K562 (cell line): ENCODE results near the gene SH3BP5. TPM values are rescaled to one million over a fixed set of nuclear protein-coding genes. Genes with fewer than 3 reads are reported as not detected.

ENCODE experiments used
- ATF7 ChIP-seq: fragments of 450-650 bp; IDR thresholded peaks from 2 replicates; pipeline ENCODE4 v1.7.1; 2014; ENCODE audit warnings: mild to moderate bottlenecking, moderate library complexity
- CEBPG ChIP-seq, 3 experiments: fragments of 200-800 bp in 1 of 3; sonication (Bioruptor generic) in 1 of 3; sonication (generic) in 1 of 3; formaldehyde crosslinking in 1 of 3; IDR thresholded peaks in 2 of 3; conservative IDR thresholded peaks in 1 of 3; 2 replicates each; pipeline versions ENCODE4 v1.6.1 to v1.8.0; 2016 to 2022; ENCODE audit warnings: missing compliant biosample characterization in 2 of 3, missing genetic modification characterization in 2 of 3, mild to moderate bottlenecking in 1 of 3, missing genetic modification reagents in 1 of 3
- CREBBP ChIP-seq: IDR thresholded peaks from one replicate; pipeline ENCODE4 v1.6.1; 2012; ENCODE audit warnings: low read depth, mild to moderate bottlenecking, control low read depth, inconsistent platforms, low read length
- DNMT1 ChIP-seq: fragments of 450-650 bp; IDR thresholded peaks from 2 replicates; pipeline ENCODE4 v1.6.1; 2016; ENCODE audit warnings: antibody characterized with exemption, mild to moderate bottlenecking
- ELF4 ChIP-seq: fragments of 450-650 bp; formaldehyde crosslinking; IDR thresholded peaks from 2 replicates; pipeline ENCODE4 v1.4.0; 2022; ENCODE audit warnings: missing genetic modification characterization
- EZH2 ChIP-seq: IDR thresholded peaks from 2 replicates; pipeline ENCODE4 v1.6.1; 2012; ENCODE audit warnings: low read depth, mild to moderate bottlenecking, inconsistent platforms, low read length, borderline replicate concordance
- MEIS2 ChIP-seq: fragments of 450-650 bp; IDR thresholded peaks from 2 replicates; pipeline ENCODE4 v1.6.1; 2014; ENCODE audit warnings: mild to moderate bottlenecking; ENCODE audit not compliant: partially characterized antibody
- NELFE ChIP-seq: IDR thresholded peaks from 2 replicates; pipeline ENCODE4 v1.6.1; 2011; ENCODE audit warnings: mild to moderate bottlenecking; ENCODE audit not compliant: insufficient read depth, insufficient read length
- NFATC3 ChIP-seq: fragments of 450-650 bp; IDR thresholded peaks from 2 replicates; pipeline ENCODE4 v1.6.1; 2017; ENCODE audit warnings: mild to moderate bottlenecking
- NFXL1 ChIP-seq: fragments of 450-650 bp; formaldehyde crosslinking; IDR thresholded peaks from 2 replicates; pipeline ENCODE4 v1.4.0; 2021; ENCODE audit warnings: mild to moderate bottlenecking
- PCBP1 ChIP-seq: fragments of 200-400 bp; formaldehyde crosslinking; IDR thresholded peaks from 2 replicates; pipeline ENCODE4 v1.6.1; 2018; ENCODE audit warnings: mild to moderate bottlenecking, low read depth, low read length; ENCODE audit not compliant: poor library complexity, severe bottlenecking
- POLR2B ChIP-seq: fragments of 450-650 bp; IDR thresholded peaks from 2 replicates; pipeline ENCODE4 v1.6.1; 2018; ENCODE audit warnings: low read depth; ENCODE audit not compliant: partially characterized antibody
- SIRT6 ChIP-seq: IDR thresholded peaks from one replicate; pipeline ENCODE4 v1.6.1; 2012; ENCODE audit warnings: low read depth, mild to moderate bottlenecking, control low read depth, inconsistent platforms, low read length, moderate library complexity
- SMARCA4 ChIP-seq: fragments of 450-650 bp; IDR thresholded peaks from 2 replicates; pipeline ENCODE4 v1.6.1; 2016
- ZFPM2 ChIP-seq: fragments of 250-450 bp; sonication (Bioruptor Pico); IDR thresholded peaks from 2 replicates; pipeline ENCODE4 v1.5.1; 2022; ENCODE audit warnings: mild to moderate bottlenecking
- ZNF311 ChIP-seq: fragments of 250-450 bp; sonication (Bioruptor Pico); IDR thresholded peaks from 2 replicates; pipeline ENCODE4 v1.4.0; 2020; ENCODE audit warnings: mild to moderate bottlenecking, moderate library complexity
- ZSCAN29 ChIP-seq: fragments of 450-650 bp; IDR thresholded peaks from 2 replicates; pipeline ENCODE4 v1.6.1; 2017
- ZSCAN32 ChIP-seq: fragments of 450-650 bp; formaldehyde crosslinking; IDR thresholded peaks from 2 replicates; pipeline ENCODE4 v1.4.0; 2020; ENCODE audit warnings: mild to moderate bottlenecking, moderate library complexity
- polyA plus RNA-seq, 8 experiments: library from polyadenylated mRNA; depleted of rRNA in 4 of 8; stranded (reverse) in 5 of 8; unstranded in 3 of 8; fragments of >200 nt; fragmentation: Nextera tagmentation in 2 of 8; fragmentation: Illumina TruSeq in 1 of 8; extraction: Ambion mirVana in 2 of 8; extraction: Trizol in 1 of 8; gene quantifications; 2 replicates each; pipeline versions ENCODE4 v1.2.1 to v1.2.3, GENCODE V29; 2011 to 2014; ENCODE audit warnings: inconsistent platforms in 1 of 8, missing spikeins in 1 of 8
- total RNA-seq, 7 experiments: library from RNA; depleted of rRNA in 6 of 7; stranded (reverse); fragments of >200 nt in 6 of 7; fragmentation: Illumina TruSeq in 2 of 7; extraction: Trizol in 2 of 7; gene quantifications; 2 replicates each; pipeline versions ENCODE4 v1.2.1 to v1.2.3, GENCODE V29; 2011 to 2021; ENCODE audit warnings: low replicate concordance in 1 of 7
- TF ChIP-seq, protein P1 (sequence below): fragments of 450-650 bp; IDR thresholded peaks from 2 replicates; pipeline ENCODE4 v1.6.1; 2016
- TF ChIP-seq, protein P2 (sequence below): fragments of 450-650 bp; IDR thresholded peaks from 2 replicates; pipeline ENCODE4 v1.6.1; 2017; ENCODE audit warnings: antibody characterized with exemption
- TF ChIP-seq, protein P3 (sequence below): fragments of 250-450 bp; sonication (Bioruptor Pico); IDR thresholded peaks from 2 replicates; pipeline ENCODE4 v1.8.0; 2022; ENCODE audit warnings: inconsistent platforms
- TF ChIP-seq, protein P4 (sequence below): sonication (generic); formaldehyde crosslinking; IDR thresholded peaks from 2 replicates; pipeline ENCODE4 v1.8.0; 2022; ENCODE audit warnings: missing genetic modification reagents, mild to moderate bottlenecking, borderline replicate concordance

Gene SH3BP5
- total and polyA plus RNA-seq, 9 of the 15 experiments (the other 6 are each of a cell fraction or from before 2014, with no cell fraction given) = 2.9 to 29.0 (median 14.9) TPM

DNA sequence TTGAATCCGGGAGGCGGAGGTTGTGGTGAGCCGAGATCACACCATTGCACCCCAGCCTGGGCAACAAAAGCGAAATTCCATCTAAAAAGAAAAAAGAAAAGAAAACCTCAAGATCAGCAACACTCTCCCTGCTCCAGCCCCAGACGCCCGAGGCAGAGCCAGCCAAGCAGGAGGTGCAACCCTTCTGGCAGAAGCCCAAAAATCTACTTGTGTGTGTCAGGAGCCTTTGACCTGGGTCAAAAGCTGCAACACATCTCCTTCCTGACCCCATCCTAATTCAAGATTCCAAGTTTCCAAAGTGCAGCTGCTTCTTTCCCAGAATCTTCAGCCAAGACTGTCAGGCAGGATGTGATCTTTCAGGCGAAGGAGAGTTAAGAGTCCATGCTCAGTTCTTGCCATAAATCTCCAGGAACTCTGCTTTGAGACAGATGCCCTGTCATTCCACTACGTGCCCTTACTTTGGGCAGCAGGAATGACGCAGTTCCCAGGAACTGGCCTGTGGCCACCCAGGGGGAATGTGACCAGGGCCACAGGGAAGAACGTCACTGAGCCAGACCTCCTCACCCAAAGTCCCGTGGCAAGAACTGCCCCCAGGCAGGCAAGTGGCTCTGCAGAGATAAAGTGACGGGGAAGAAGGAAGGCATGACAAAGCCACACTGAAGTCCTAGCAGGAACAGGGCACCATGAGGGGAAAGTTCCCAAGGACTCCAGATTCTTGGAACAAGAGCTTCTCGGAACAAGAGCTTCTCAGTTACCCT, 39.4 kb downstream of the SH3BP5 start (continued):
- 0 out of 2 replicates have a peak, but pooled peaks have one; percentile 30 for TF ChIP-seq ELF4 (CRISPR knock-in tag)
- no peak for TF ChIP-seq POLR2B
- TF ChIP-seq, protein P1, sequence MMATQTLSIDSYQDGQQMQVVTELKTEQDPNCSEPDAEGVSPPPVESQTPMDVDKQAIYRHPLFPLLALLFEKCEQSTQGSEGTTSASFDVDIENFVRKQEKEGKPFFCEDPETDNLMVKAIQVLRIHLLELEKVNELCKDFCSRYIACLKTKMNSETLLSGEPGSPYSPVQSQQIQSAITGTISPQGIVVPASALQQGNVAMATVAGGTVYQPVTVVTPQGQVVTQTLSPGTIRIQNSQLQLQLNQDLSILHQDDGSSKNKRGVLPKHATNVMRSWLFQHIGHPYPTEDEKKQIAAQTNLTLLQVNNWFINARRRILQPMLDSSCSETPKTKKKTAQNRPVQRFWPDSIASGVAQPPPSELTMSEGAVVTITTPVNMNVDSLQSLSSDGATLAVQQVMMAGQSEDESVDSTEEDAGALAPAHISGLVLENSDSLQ = peak; percentile 53; the same call in 1 of the 2 replicates
- no peak for TF ChIP-seq EZH2
- no peak for TF ChIP-seq ATF7
- TF ChIP-seq ZSCAN32 = no peak
- TF ChIP-seq, protein P2, sequence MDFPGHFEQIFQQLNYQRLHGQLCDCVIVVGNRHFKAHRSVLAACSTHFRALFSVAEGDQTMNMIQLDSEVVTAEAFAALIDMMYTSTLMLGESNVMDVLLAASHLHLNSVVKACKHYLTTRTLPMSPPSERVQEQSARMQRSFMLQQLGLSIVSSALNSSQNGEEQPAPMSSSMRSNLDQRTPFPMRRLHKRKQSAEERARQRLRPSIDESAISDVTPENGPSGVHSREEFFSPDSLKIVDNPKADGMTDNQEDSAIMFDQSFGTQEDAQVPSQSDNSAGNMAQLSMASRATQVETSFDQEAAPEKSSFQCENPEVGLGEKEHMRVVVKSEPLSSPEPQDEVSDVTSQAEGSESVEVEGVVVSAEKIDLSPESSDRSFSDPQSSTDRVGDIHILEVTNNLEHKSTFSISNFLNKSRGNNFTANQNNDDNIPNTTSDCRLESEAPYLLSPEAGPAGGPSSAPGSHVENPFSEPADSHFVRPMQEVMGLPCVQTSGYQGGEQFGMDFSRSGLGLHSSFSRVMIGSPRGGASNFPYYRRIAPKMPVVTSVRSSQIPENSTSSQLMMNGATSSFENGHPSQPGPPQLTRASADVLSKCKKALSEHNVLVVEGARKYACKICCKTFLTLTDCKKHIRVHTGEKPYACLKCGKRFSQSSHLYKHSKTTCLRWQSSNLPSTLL = no peak
- TF ChIP-seq CEBPG (CRISPR knock-in tag; IDR thresholded peaks at IDR 0.05) = no peak
- TF ChIP-seq CEBPG (tag; conservative IDR thresholded peaks at IDR 0.05 in 1 of 2, IDR thresholded peaks at IDR 0.05 in 1 of 2) = no peak
- TF ChIP-seq SMARCA4 = no peak
- peak; percentile 80 for TF ChIP-seq MEIS2
- TF ChIP-seq NFXL1 (CRISPR knock-in tag) = no peak
- TF ChIP-seq, protein P3, sequence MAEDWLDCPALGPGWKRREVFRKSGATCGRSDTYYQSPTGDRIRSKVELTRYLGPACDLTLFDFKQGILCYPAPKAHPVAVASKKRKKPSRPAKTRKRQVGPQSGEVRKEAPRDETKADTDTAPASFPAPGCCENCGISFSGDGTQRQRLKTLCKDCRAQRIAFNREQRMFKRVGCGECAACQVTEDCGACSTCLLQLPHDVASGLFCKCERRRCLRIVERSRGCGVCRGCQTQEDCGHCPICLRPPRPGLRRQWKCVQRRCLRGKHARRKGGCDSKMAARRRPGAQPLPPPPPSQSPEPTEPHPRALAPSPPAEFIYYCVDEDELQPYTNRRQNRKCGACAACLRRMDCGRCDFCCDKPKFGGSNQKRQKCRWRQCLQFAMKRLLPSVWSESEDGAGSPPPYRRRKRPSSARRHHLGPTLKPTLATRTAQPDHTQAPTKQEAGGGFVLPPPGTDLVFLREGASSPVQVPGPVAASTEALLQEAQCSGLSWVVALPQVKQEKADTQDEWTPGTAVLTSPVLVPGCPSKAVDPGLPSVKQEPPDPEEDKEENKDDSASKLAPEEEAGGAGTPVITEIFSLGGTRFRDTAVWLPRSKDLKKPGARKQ = no peak
- no peak for TF ChIP-seq ZSCAN29
- 0 out of 2 replicates have a peak, but pooled peaks have one; percentile 64 for TF ChIP-seq ZFPM2 (CRISPR knock-in tag)
- no peak for TF ChIP-seq SIRT6
- no peak for TF ChIP-seq NFATC3
- no peak for TF ChIP-seq PCBP1
- TF ChIP-seq ZNF311 (CRISPR knock-in tag) = no peak
- TF ChIP-seq, protein P4, sequence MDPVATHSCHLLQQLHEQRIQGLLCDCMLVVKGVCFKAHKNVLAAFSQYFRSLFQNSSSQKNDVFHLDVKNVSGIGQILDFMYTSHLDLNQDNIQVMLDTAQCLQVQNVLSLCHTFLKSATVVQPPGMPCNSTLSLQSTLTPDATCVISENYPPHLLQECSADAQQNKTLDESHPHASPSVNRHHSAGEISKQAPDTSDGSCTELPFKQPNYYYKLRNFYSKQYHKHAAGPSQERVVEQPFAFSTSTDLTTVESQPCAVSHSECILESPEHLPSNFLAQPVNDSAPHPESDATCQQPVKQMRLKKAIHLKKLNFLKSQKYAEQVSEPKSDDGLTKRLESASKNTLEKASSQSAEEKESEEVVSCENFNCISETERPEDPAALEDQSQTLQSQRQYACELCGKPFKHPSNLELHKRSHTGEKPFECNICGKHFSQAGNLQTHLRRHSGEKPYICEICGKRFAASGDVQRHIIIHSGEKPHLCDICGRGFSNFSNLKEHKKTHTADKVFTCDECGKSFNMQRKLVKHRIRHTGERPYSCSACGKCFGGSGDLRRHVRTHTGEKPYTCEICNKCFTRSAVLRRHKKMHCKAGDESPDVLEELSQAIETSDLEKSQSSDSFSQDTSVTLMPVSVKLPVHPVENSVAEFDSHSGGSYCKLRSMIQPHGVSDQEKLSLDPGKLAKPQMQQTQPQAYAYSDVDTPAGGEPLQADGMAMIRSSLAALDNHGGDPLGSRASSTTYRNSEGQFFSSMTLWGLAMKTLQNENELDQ (CRISPR knock-in tag) = no peak
- TF ChIP-seq DNMT1 = no peak
- no peak for TF ChIP-seq CREBBP
- TF ChIP-seq NELFE = no peak
